PC-9 (cell line): Measurements from ENCODE around the gene FZD7. TPM values are rescaled to one million over a fixed set of nuclear protein-coding genes. Genes with fewer than 3 reads are reported as not detected.

Experiments used
- BruUV-seq: library from RNA; stranded (reverse); fragments of 400-500 nt; replicated peaks from 2 replicates; lab custom pipeline; 2021; lab: Mats Ljungman, UMichigan
- CTCF ChIA-PET: fragments of 300-600 bp; sonication (Branson Sonifier 250); formaldehyde crosslinking; loops from one replicate; lab custom pipeline; 2022; ENCODE audit warnings: antibody characterized with exemption; lab: Charles Lee
- POLR2A ChIA-PET: fragments of 300-600 bp; sonication (Branson Sonifier 250); formaldehyde crosslinking; loops from one replicate; lab custom pipeline; 2022; ENCODE audit warnings: antibody characterized with exemption; ENCODE audit not compliant: unreplicated experiment; lab: Charles Lee
- DNase-seq, 2 experiments: peaks; one replicate each; pipeline versions ENCODE4 v3.0.0 to v3.0.0-alpha.2; 2015 to 2022; ENCODE audit warnings: mixed read lengths in 1 of 2
- H2AFZ ChIP-seq: fragments of 200-600 bp; sonication (generic); 2 replicates; pipeline ENCODE4 v1.8.1; 2017; ENCODE audit warnings: antibody characterized with exemption
- H3F3A ChIP-seq: fragments of 200-600 bp; sonication (generic); 2 replicates; pipeline ENCODE4 v1.8.1; 2017; ENCODE audit warnings: antibody characterized with exemption, mild to moderate bottlenecking, low read depth; ENCODE audit not compliant: insufficient read depth
- H3K27ac ChIP-seq: fragments of 200-600 bp; sonication (generic); 2 replicates; pipeline ENCODE4 v1.6.1; 2016; ENCODE audit warnings: mixed run types
- H3K27me3 ChIP-seq: fragments of 200-600 bp; sonication (generic); 2 replicates; pipeline ENCODE4 v1.6.1; 2016; ENCODE audit warnings: low read depth, mixed run types; ENCODE audit not compliant: insufficient read depth
- H3K36me3 ChIP-seq: fragments of 200-600 bp; sonication (generic); 2 replicates; pipeline ENCODE4 v1.6.1; 2016; ENCODE audit warnings: low read depth, mixed run types
- H3K4me1 ChIP-seq: fragments of 200-600 bp; sonication (generic); replicated peaks from 2 replicates; pipeline ENCODE4 v1.6.1; 2016; ENCODE audit warnings: mixed run types; ENCODE audit not compliant: insufficient read depth
- H3K4me2 ChIP-seq: fragments of 200-600 bp; sonication (generic); 2 replicates; pipeline ENCODE4 v1.6.1; 2017; ENCODE audit warnings: mixed run types
- H3K4me3 ChIP-seq: fragments of 200-600 bp; sonication (generic); 2 replicates; pipeline ENCODE4 v1.6.1; 2016; ENCODE audit warnings: mixed run types
- H3K79me2 ChIP-seq: fragments of 200-600 bp; sonication (generic); 2 replicates; pipeline ENCODE4 v1.6.1; 2017; ENCODE audit warnings: low read depth, mixed run types
- H3K9me2 ChIP-seq: fragments of 200-600 bp; sonication (generic); 2 replicates; pipeline ENCODE4 v1.8.1; 2017; ENCODE audit warnings: mild to moderate bottlenecking; ENCODE audit not compliant: insufficient read depth
- H3K9me3 ChIP-seq: fragments of 200-600 bp; sonication (generic); 2 replicates; pipeline ENCODE4 v1.8.1; 2016; ENCODE audit warnings: low read depth; ENCODE audit not compliant: insufficient read depth
- H4K20me1 ChIP-seq: fragments of 200-600 bp; sonication (generic); 2 replicates; pipeline ENCODE4 v1.8.1; 2017; ENCODE audit not compliant: insufficient read depth
- CTCF ChIP-seq: fragments of 200-600 bp; sonication (generic); conservative IDR thresholded peaks from 2 replicates; pipeline ENCODE4 v1.6.1; 2017; ENCODE audit warnings: mixed run types, antibody characterized with exemption, mild to moderate bottlenecking, moderate library complexity
- EZH2 ChIP-seq: fragments of 200-600 bp; sonication (generic); IDR thresholded peaks from 2 replicates; pipeline ENCODE4 v1.8.0; 2017; ENCODE audit warnings: antibody characterized with exemption, low read depth
- intact Hi-C: fragments of 100-400 bp; cut with micrococcal nuclease; formaldehyde crosslinking; loops from one replicate; pipeline ENCODE4 v1.10.0; 2022; ENCODE audit not compliant: unreplicated experiment
- total RNA-seq: library from RNA; stranded (reverse); gene quantifications from 2 replicates; pipeline ENCODE4 v1.2.3, GENCODE V29; 2021

The FZD7 gene
- total RNA-seq, 1 experiment from 2014 or later: 26.8 TPM

DNA sequence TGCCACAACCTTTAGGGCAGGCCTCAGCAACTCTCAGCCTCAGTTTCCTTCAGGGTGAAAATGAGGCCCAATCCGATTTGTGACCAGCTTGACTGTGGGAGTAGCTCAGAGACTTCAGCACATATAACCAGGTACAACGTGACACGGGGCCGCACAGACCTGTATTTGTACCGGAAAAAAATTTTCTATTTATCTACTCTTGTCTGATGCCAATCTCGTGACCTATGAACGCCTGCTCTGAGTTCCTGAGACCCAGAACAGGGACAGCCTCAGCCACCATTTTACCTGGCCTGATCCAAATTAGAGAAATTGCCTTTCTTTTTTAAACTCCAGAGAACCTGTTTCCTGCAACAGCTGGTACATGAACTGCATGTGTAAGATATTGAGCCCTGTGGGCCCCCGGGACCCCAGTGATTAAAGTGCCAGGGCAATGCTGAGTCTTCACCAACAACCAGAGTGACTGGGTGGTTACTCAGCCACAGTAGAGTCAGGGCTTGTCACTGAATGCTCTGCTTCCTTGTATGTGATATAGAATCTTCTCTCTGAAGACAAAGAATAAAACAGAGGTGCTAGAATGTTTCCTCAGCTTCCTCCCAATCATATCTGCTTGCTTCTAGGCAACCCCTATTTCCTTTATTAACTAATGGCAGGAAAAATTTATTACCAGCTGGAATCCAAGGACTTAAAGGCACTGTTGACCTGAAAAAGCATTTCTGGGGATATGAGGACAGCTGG is 47.8 kb upstream of the FZD7 start:
- Histone ChIP-seq H3K79me2 (no peaks in the 10 kb centered on the region), H3K4me3 (no peak overlapping the region), H2AFZ (no peak overlapping the region), H3K4me1 (no peaks in the 10 kb centered on the region), H3K27me3 (no peaks in the 10 kb centered on the region), H3F3A (no peaks in the 10 kb centered on the region), H3K36me3 (no peaks in the 10 kb centered on the region), H4K20me1 (no peaks in the 10 kb centered on the region), H3K9me2 (no peaks in the 10 kb centered on the region), H3K27ac (no peak overlapping the region), H3K9me3 (no peaks in the 10 kb centered on the region), H3K4me2 (no peak overlapping the region)
- CTCF ChIA-PET: no interaction called here
- no peak for TF ChIP-seq EZH2
- no peak for TF ChIP-seq CTCF
- DNase-seq: no peak
- intact Hi-C loops: no loop called here
- BruUV-seq: no TSS peak
- POLR2A ChIA-PET: interaction anchor here (0.6 kb wide), 1 partner anchor 930 kb away, joined by 6 read pairs; no protein-coding TSS in a partner anchor

- POLR2A ChIA-PET: no interaction called here
- H2AFZ ChIP-seq: no peak overlapping the region
- no TSS peak for BruUV-seq
Observed at GRCh38 chr2:201986463-201986735, 47.3 kb upstream of the FZD7 start.

DNA sequence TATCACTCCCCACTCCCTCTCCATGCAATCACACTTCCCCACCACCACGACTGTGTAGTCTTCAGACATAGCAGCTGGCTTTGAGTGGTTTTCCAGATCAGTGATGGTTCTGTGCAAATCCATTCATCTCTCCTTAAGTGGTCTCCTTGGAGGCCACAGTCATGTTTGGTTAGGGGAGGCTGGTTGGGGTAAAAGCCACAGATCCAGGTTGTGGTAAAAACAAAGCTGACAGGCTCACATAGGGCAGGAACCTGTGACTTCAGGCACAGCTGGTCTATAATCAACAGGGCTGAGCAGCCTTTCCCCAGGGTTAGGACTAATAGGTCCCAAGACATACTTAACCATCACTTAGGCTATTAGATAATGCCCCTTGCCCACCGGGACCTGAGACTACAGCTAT is 46.2 kb upstream of the FZD7 start:
- TF ChIP-seq EZH2 (no peak), CTCF (no peak)
- no peak for DNase-seq
- Histone ChIP-seq H2AFZ (no peak overlapping the region), H3K9me3 (no peaks in the 10 kb centered on the region), H3K4me3 (no peak overlapping the region), H3K4me2 (no peak overlapping the region), H3K4me1 (no peaks in the 10 kb centered on the region), H3K79me2 (no peaks in the 10 kb centered on the region), H3K9me2 (no peaks in the 10 kb centered on the region), H3K27me3 (no peaks in the 10 kb centered on the region), H3K36me3 (no peaks in the 10 kb centered on the region), H4K20me1 (no peaks in the 10 kb centered on the region), H3F3A (no peaks in the 10 kb centered on the region), H3K27ac (no peak overlapping the region)
- no TSS peak for BruUV-seq
- CTCF ChIA-PET: no interaction called here
- intact Hi-C loops: no loop called here
- POLR2A ChIA-PET: no interaction called here

More at GRCh38 chr2:201986463-201986735, 47.3 kb upstream of the FZD7 start:
- H3K27ac ChIP-seq: no peak overlapping the region
- intact Hi-C loops: no loop called here
- no peaks in the 10 kb centered on the region for H3K4me1 ChIP-seq
- no peaks in the 10 kb centered on the region for H3K36me3 ChIP-seq
- no peak overlapping the region for H3K4me3 ChIP-seq
- no peaks in the 10 kb centered on the region for H3K9me2 ChIP-seq
- no peak overlapping the region for H3K4me2 ChIP-seq
- CTCF ChIA-PET: no interaction called here
- no peak for TF ChIP-seq EZH2
- TF ChIP-seq CTCF: no peak
- DNase-seq: no peak
- no peaks in the 10 kb centered on the region for H3K27me3 ChIP-seq
- H3K9me3 ChIP-seq: no peaks in the 10 kb centered on the region
- no peaks in the 10 kb centered on the region for H3F3A ChIP-seq
- H4K20me1 ChIP-seq: no peaks in the 10 kb centered on the region
- H3K79me2 ChIP-seq: no peaks in the 10 kb centered on the region
